ENCODE measurements around the gene PPP1CB.

PPP1CB gene

DNA sequence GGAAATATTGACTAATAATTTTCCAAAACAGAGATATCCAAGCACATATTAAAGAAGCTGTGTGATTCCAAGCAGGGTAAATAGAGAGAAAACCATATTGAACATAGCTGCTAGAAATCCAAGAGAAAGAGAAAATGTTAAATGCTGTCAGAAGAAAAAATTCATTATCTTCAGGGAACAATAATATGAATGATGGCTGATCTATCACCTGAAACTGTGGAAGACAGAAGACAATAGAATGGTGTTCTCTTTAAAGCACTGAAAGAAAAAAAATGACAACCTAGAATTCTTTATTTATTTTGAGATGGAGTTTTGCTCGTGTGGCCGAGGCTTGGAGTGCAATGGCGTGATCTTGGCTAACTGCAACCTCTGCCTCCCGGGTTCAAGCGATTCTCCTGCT lies 17.3 kb downstream of the PPP1CB start:
- Histone ChIP-seq H3K4me1 (ENCODE audit: control insufficient read depth, low read depth, low read length) (no peaks in the 10 kb centered on the region), H3K27me3 (ENCODE audit: insufficient read depth, low read length, poor library complexity) (no peaks in the 10 kb centered on the region), H3K4me3 (ENCODE audit: low read length) (no peak overlapping the region), H2BK15ac (replicated peaks; ENCODE audit: low read depth) (no peak overlapping the region), H2BK5ac (ENCODE audit: low read length) (no peak overlapping the region), H3K9ac (ENCODE audit: low read length) (no peak overlapping the region), H2BK120ac (ENCODE audit: low read depth, low read length) (no peak overlapping the region), H3K4ac (ENCODE audit: low read depth, low read length) (no peak overlapping the region), H4K8ac (ENCODE audit: low read depth, low read length) (no peak overlapping the region), H3K27ac (ENCODE audit: low read depth, low read length) (no peak overlapping the region), H3K18ac (ENCODE audit: low read length) (no peak overlapping the region), H4K5ac (ENCODE audit: low read length) (no peak overlapping the region), H2AK5ac (ENCODE audit: low read length) (no peak overlapping the region), H3K56ac (ENCODE audit: low read length) (no peak overlapping the region), H3K79me1 (ENCODE audit: low read length) (peaks cover 9% of the 10 kb centered on the region), H3K23ac (ENCODE audit: low read length) (no peak overlapping the region), H3K79me2 (ENCODE audit: control insufficient read depth, insufficient read depth, low read length) (peaks cover 58% of the 10 kb centered on the region), H3K36me3 (ENCODE audit: control insufficient read depth, insufficient read depth, low read length) (no peaks in the 10 kb centered on the region), H3K4me2 (ENCODE audit: low read length) (no peak overlapping the region)
- no CpG with 5 or more reads among the region's 5 CpGs for WGBS (ENCODE audit: extremely low coverage, insufficient coverage, low lambda C conversion rate)
- DNase-seq: no peak

- Histone ChIP-seq H3K4me1 (ENCODE audit: control insufficient read depth, low read depth, low read length) (no peaks in the 10 kb centered on the region), H3K79me1 (ENCODE audit: low read length) (peaks cover 9% of the 10 kb centered on the region), H2BK15ac (replicated peaks; ENCODE audit: low read depth) (no peak overlapping the region), H3K79me2 (ENCODE audit: control insufficient read depth, insufficient read depth, low read length) (peaks cover 43% of the 10 kb centered on the region), H3K23ac (ENCODE audit: low read length) (no peak overlapping the region), H2BK5ac (ENCODE audit: low read length) (no peak overlapping the region), H3K27me3 (ENCODE audit: insufficient read depth, low read length, poor library complexity) (no peaks in the 10 kb centered on the region), H4K8ac (ENCODE audit: low read depth, low read length) (no peak overlapping the region), H2AK5ac (ENCODE audit: low read length) (no peak overlapping the region), H3K27ac (ENCODE audit: low read depth, low read length) (no peak overlapping the region), H2BK120ac (ENCODE audit: low read depth, low read length) (no peak overlapping the region), H3K56ac (ENCODE audit: low read length) (no peak overlapping the region), H4K5ac (ENCODE audit: low read length) (no peak overlapping the region), H3K36me3 (ENCODE audit: control insufficient read depth, insufficient read depth, low read length) (no peaks in the 10 kb centered on the region), H3K4me2 (ENCODE audit: low read length) (no peak overlapping the region), H3K4ac (ENCODE audit: low read depth, low read length) (no peak overlapping the region), H3K4me3 (ENCODE audit: low read length) (no peak overlapping the region), H3K18ac (ENCODE audit: low read length) (no peak overlapping the region), H3K9ac (ENCODE audit: low read length) (no peak overlapping the region)
- no CpG with 5 or more reads among the region's 2 CpGs for WGBS (ENCODE audit: extremely low coverage, insufficient coverage, low lambda C conversion rate)
- DNase-seq: no peak
These were observed 20.7 kb downstream of the PPP1CB start for GRCh38 chr2:28772351-28772750.

DNA sequence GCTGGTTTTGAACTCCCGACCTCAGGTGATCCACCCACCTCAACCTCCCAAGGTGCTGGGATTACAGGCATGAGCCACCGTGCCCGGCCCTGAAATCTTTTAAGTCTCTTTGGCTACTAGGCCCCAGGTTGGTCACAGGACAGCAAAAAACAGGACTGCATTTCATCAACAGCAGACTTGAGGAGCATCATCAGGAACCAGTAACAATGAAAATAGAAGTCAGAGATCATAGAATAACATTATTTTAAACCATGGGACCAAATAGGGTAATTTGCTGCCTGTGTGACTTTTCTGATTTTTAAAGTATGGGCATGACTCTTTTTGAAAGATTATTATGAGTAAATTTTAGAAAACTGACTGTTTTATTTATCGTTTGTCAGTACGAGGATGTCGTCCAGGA lies 24.8 kb downstream of the PPP1CB start:
- Histone ChIP-seq H3K56ac (ENCODE audit: low read length) (no peak overlapping the region), H3K23ac (ENCODE audit: low read length) (no peak overlapping the region), H3K9ac (ENCODE audit: low read length) (no peak overlapping the region), H3K27ac (ENCODE audit: low read depth, low read length) (no peak overlapping the region), H3K4me2 (ENCODE audit: low read length) (no peak overlapping the region), H2AK5ac (ENCODE audit: low read length) (no peak overlapping the region), H3K4ac (ENCODE audit: low read depth, low read length) (no peak overlapping the region), H4K8ac (ENCODE audit: low read depth, low read length) (no peak overlapping the region), H3K79me1 (ENCODE audit: low read length) (peaks cover 6% of the 10 kb centered on the region), H3K4me3 (ENCODE audit: low read length) (no peak overlapping the region), H3K79me2 (ENCODE audit: control insufficient read depth, insufficient read depth, low read length) (peaks cover 24% of the 10 kb centered on the region), H2BK15ac (replicated peaks; ENCODE audit: low read depth) (no peak overlapping the region), H3K36me3 (ENCODE audit: control insufficient read depth, insufficient read depth, low read length) (peaks cover 2% of the 10 kb centered on the region), H2BK5ac (ENCODE audit: low read length) (no peak overlapping the region), H3K4me1 (ENCODE audit: control insufficient read depth, low read depth, low read length) (no peaks in the 10 kb centered on the region), H3K18ac (ENCODE audit: low read length) (no peak overlapping the region), H3K27me3 (ENCODE audit: insufficient read depth, low read length, poor library complexity) (no peaks in the 10 kb centered on the region), H2BK120ac (ENCODE audit: low read depth, low read length) (no peak overlapping the region), H4K5ac (ENCODE audit: low read length) (no peak overlapping the region)
- no peak for DNase-seq
- no CpG with 5 or more reads among the region's 6 CpGs for WGBS (ENCODE audit: extremely low coverage, insufficient coverage, low lambda C conversion rate)

GRCh38 chr2:28778392-28778791 lies 26.8 kb downstream of the PPP1CB start:
- no peak overlapping the region for H2BK120ac ChIP-seq (ENCODE audit: low read depth, low read length)
- H3K9ac ChIP-seq (ENCODE audit: low read length): no peak overlapping the region
- WGBS (ENCODE audit: extremely low coverage, insufficient coverage, low lambda C conversion rate): no CpG with 5 or more reads among the region's 5 CpGs
- H3K36me3 ChIP-seq (ENCODE audit: control insufficient read depth, insufficient read depth, low read length): peaks cover 2% of the 10 kb centered on the region
- peaks cover 16% of the 10 kb centered on the region for H3K79me2 ChIP-seq (ENCODE audit: control insufficient read depth, insufficient read depth, low read length)
- no peak overlapping the region for H3K4me3 ChIP-seq (ENCODE audit: low read length)
- H3K56ac ChIP-seq (ENCODE audit: low read length): no peak overlapping the region
- H3K18ac ChIP-seq (ENCODE audit: low read length): no peak overlapping the region
- H3K27ac ChIP-seq (ENCODE audit: low read depth, low read length): no peak overlapping the region
- H3K4ac ChIP-seq (ENCODE audit: low read depth, low read length): no peak overlapping the region
- no peaks in the 10 kb centered on the region for H3K4me1 ChIP-seq (ENCODE audit: control insufficient read depth, low read depth, low read length)
- DNase-seq: no peak
- H2BK5ac ChIP-seq (ENCODE audit: low read length): no peak overlapping the region
- no peak overlapping the region for H4K8ac ChIP-seq (ENCODE audit: low read depth, low read length)
- H2BK15ac ChIP-seq (replicated peaks; ENCODE audit: low read depth): no peak overlapping the region
- peaks cover 6% of the 10 kb centered on the region for H3K79me1 ChIP-seq (ENCODE audit: low read length)
- H3K27me3 ChIP-seq (ENCODE audit: insufficient read depth, low read length, poor library complexity): no peaks in the 10 kb centered on the region
- H3K4me2 ChIP-seq (ENCODE audit: low read length): no peak overlapping the region
- H3K23ac ChIP-seq (ENCODE audit: low read length): no peak overlapping the region
- H4K5ac ChIP-seq (ENCODE audit: low read length): no peak overlapping the region
- H2AK5ac ChIP-seq (ENCODE audit: low read length): no peak overlapping the region

DNA sequence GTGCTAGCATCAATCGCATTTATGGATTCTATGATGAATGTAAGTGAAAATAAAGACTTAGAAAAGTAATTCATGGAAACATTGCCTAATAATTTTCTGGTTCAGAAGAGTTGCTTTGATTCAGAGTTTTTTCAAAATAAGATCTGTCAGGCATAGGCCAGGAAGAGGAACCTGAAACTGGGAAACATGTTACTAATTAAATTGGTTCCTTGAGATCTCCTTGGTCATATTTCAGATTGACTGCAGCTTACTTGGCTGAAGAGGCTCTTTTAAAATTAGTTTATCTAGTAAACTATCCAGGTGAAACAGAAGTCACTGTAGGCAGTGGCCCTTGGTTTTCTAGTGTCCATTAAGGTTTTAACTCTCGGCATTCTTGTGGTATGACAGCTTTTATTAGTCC lies 27.4 kb downstream of the PPP1CB start:
- Histone ChIP-seq H3K18ac (ENCODE audit: low read length) (no peak overlapping the region), H4K5ac (ENCODE audit: low read length) (no peak overlapping the region), H2BK120ac (ENCODE audit: low read depth, low read length) (no peak overlapping the region), H2AK5ac (ENCODE audit: low read length) (no peak overlapping the region), H3K27ac (ENCODE audit: low read depth, low read length) (no peak overlapping the region), H3K79me2 (ENCODE audit: control insufficient read depth, insufficient read depth, low read length) (peaks cover 12% of the 10 kb centered on the region), H3K4me3 (ENCODE audit: low read length) (no peak overlapping the region), H3K27me3 (ENCODE audit: insufficient read depth, low read length, poor library complexity) (no peaks in the 10 kb centered on the region), H3K4me1 (ENCODE audit: control insufficient read depth, low read depth, low read length) (no peaks in the 10 kb centered on the region), H2BK15ac (replicated peaks; ENCODE audit: low read depth) (no peak overlapping the region), H3K9ac (ENCODE audit: low read length) (no peak overlapping the region), H3K36me3 (ENCODE audit: control insufficient read depth, insufficient read depth, low read length) (peaks cover 2% of the 10 kb centered on the region), H3K56ac (ENCODE audit: low read length) (no peak overlapping the region), H2BK5ac (ENCODE audit: low read length) (no peak overlapping the region), H3K4me2 (ENCODE audit: low read length) (no peak overlapping the region), H4K8ac (ENCODE audit: low read depth, low read length) (no peak overlapping the region), H3K4ac (ENCODE audit: low read depth, low read length) (no peak overlapping the region), H3K23ac (ENCODE audit: low read length) (no peak overlapping the region), H3K79me1 (ENCODE audit: low read length) (peaks cover 6% of the 10 kb centered on the region)
- no CpG with 5 or more reads among the region's 2 CpGs for WGBS (ENCODE audit: extremely low coverage, insufficient coverage, low lambda C conversion rate)
- no peak for DNase-seq

DNA sequence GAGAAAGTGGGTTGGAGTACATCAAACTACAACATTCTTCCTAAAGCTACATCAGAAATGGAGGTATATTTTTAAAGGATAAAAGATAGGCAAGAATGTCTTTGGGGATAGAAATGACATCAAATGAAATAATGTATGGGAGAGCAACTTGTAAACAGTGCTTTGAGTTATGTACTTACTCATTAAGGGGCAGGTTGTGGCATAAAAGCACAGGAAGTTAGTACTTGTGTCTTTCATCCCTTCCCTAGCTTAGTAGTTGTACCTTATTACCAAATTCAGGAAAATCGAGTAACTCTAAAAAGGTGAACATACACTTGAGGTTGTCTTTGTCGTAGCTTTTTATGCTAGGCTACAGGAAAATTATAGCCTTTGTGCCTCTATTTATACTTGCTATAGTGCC lies 28.9 kb downstream of the PPP1CB start:
- H3K4me1 ChIP-seq (ENCODE audit: control insufficient read depth, low read depth, low read length): no peaks in the 10 kb centered on the region
- no CpG with 5 or more reads among the region's 2 CpGs for WGBS (ENCODE audit: extremely low coverage, insufficient coverage, low lambda C conversion rate)
- H3K9ac ChIP-seq (ENCODE audit: low read length): no peak overlapping the region
- no peak overlapping the region for H2BK15ac ChIP-seq (replicated peaks; ENCODE audit: low read depth)
- no peak overlapping the region for H3K4me3 ChIP-seq (ENCODE audit: low read length)
- no peak overlapping the region for H3K56ac ChIP-seq (ENCODE audit: low read length)
- no peak overlapping the region for H4K8ac ChIP-seq (ENCODE audit: low read depth, low read length)
- no peak overlapping the region for H3K4me2 ChIP-seq (ENCODE audit: low read length)
- peaks cover 4% of the 10 kb centered on the region for H3K79me2 ChIP-seq (ENCODE audit: control insufficient read depth, insufficient read depth, low read length)
- H4K5ac ChIP-seq (ENCODE audit: low read length): no peak overlapping the region
- H3K79me1 ChIP-seq (ENCODE audit: low read length): peaks cover 4% of the 10 kb centered on the region
- DNase-seq: no peak
- H2BK5ac ChIP-seq (ENCODE audit: low read length): no peak overlapping the region
- H3K4ac ChIP-seq (ENCODE audit: low read depth, low read length): no peak overlapping the region
- H3K27ac ChIP-seq (ENCODE audit: low read depth, low read length): no peak overlapping the region
- H3K18ac ChIP-seq (ENCODE audit: low read length): no peak overlapping the region
- H2AK5ac ChIP-seq (ENCODE audit: low read length): no peak overlapping the region
- H2BK120ac ChIP-seq (ENCODE audit: low read depth, low read length): no peak overlapping the region
- peaks cover 2% of the 10 kb centered on the region for H3K36me3 ChIP-seq (ENCODE audit: control insufficient read depth, insufficient read depth, low read length)
- no peaks in the 10 kb centered on the region for H3K27me3 ChIP-seq (ENCODE audit: insufficient read depth, low read length, poor library complexity)
- no peak overlapping the region for H3K23ac ChIP-seq (ENCODE audit: low read length)
